WTC11 (cell line): Measurements from ENCODE around the gene CNTNAP2. TPM values are rescaled to one million over a fixed set of nuclear protein-coding genes. Genes with fewer than 3 reads are reported as not detected.

ENCODE experiments used
- ATAC-seq: fragments of 200-7000 bp; cut with Tn5 transposase; 2 replicates; pipeline ENCODE4 v1.10.0; 2021; ENCODE audit warnings: mild to moderate bottlenecking, moderate library complexity
- CTCF ChIA-PET: fragments of 300-600 bp; sonication (Branson Sonifier 250); formaldehyde crosslinking; loops from one replicate; lab custom pipeline; 2021; ENCODE audit warnings: antibody characterized with exemption; lab: Charles Lee
- POLR2A ChIA-PET: fragments of 350-600 bp; sonication (Branson Sonifier 250); formaldehyde crosslinking; loops from one replicate; lab custom pipeline; 2021; ENCODE audit warnings: antibody characterized with exemption; lab: Charles Lee
- DNase-seq: peaks from one replicate; pipeline ENCODE4 v3.0.0; 2021; ENCODE audit warnings: low spot score
- H3K27ac Mint-ChIP-seq: 2 replicates; pipeline ENCODE4 v1.8.0; 2021; ENCODE audit warnings: mixed read lengths
- H3K27me3 Mint-ChIP-seq: 2 replicates; pipeline ENCODE4 v1.8.0; 2021; ENCODE audit warnings: low read depth, mild to moderate bottlenecking, moderate library complexity, mixed read lengths
- H3K36me3 Mint-ChIP-seq: 2 replicates; pipeline ENCODE4 v1.8.0; 2021; ENCODE audit warnings: mixed read lengths
- H3K4me1 Mint-ChIP-seq: 2 replicates; pipeline ENCODE4 v1.8.0; 2022; ENCODE audit warnings: mixed read lengths
- H3K4me3 Mint-ChIP-seq: 2 replicates; pipeline ENCODE4 v1.8.0; 2021; ENCODE audit warnings: mild to moderate bottlenecking, moderate library complexity, mixed read lengths
- H3K9me3 Mint-ChIP-seq: 2 replicates; pipeline ENCODE4 v1.8.0; 2021; ENCODE audit warnings: mixed read lengths
- CBFB ChIP-seq: sonication (generic); formaldehyde crosslinking; IDR thresholded peaks from 2 replicates; pipeline ENCODE4 v1.8.1; 2022; ENCODE audit warnings: mild to moderate bottlenecking, low read depth, missing genetic modification reagents
- E2F1 ChIP-seq: sonication (generic); formaldehyde crosslinking; IDR thresholded peaks from 2 replicates; pipeline ENCODE4 v1.8.0; 2022; ENCODE audit warnings: mild to moderate bottlenecking, missing genetic modification reagents
- ESRRA ChIP-seq: sonication (generic); formaldehyde crosslinking; IDR thresholded peaks from 2 replicates; pipeline ENCODE4 v1.8.1; 2022; ENCODE audit warnings: mild to moderate bottlenecking, missing genetic modification reagents, borderline replicate concordance
- FOXK1 ChIP-seq: sonication (generic); formaldehyde crosslinking; IDR thresholded peaks from 2 replicates; pipeline ENCODE4 v1.8.0; 2022; ENCODE audit warnings: mild to moderate bottlenecking, moderate library complexity, missing genetic modification reagents
- FOXP4 ChIP-seq: sonication (generic); formaldehyde crosslinking; IDR thresholded peaks from 2 replicates; pipeline ENCODE4 v1.8.0; 2022; ENCODE audit warnings: mild to moderate bottlenecking, missing genetic modification reagents
- GRHL2 ChIP-seq: fragments of 250-450 bp; sonication (Bioruptor Pico); IDR thresholded peaks from 2 replicates; pipeline ENCODE4 v1.8.0; 2022; ENCODE audit warnings: mild to moderate bottlenecking, moderate library complexity; ENCODE audit not compliant: insufficient replicate concordance, severe bottlenecking
- HMGA2 ChIP-seq: fragments of 250-450 bp; sonication (Bioruptor Pico); IDR thresholded peaks from 2 replicates; pipeline ENCODE4 v1.4.0; 2021; ENCODE audit warnings: mild to moderate bottlenecking, moderate library complexity
- KAT7 ChIP-seq: sonication (generic); formaldehyde crosslinking; IDR thresholded peaks from 2 replicates; pipeline ENCODE4 v1.8.1; 2023; ENCODE audit warnings: missing genetic modification reagents, mild to moderate bottlenecking, borderline replicate concordance
- NFE2L1 ChIP-seq: sonication (generic); formaldehyde crosslinking; IDR thresholded peaks from 2 replicates; pipeline ENCODE4 v1.8.1; 2023; ENCODE audit warnings: missing genetic modification reagents
- NR2C2 ChIP-seq: sonication (generic); formaldehyde crosslinking; IDR thresholded peaks from 2 replicates; pipeline ENCODE4 v1.8.0; 2022; ENCODE audit warnings: mild to moderate bottlenecking, missing genetic modification reagents
- NR3C1 ChIP-seq: sonication (generic); formaldehyde crosslinking; conservative IDR thresholded peaks from 2 replicates; pipeline ENCODE4 v1.8.1; 2023; ENCODE audit warnings: low read depth, mild to moderate bottlenecking, missing genetic modification reagents
- OVOL2 ChIP-seq: fragments of 250-450 bp; sonication (Bioruptor Pico); IDR thresholded peaks from 2 replicates; pipeline ENCODE4 v1.9.0; 2021; ENCODE audit warnings: mild to moderate bottlenecking, borderline replicate concordance
- PRRX2 ChIP-seq: fragments of 250-450 bp; sonication (Bioruptor Pico); IDR thresholded peaks from 2 replicates; pipeline ENCODE4 v1.8.0; 2021; ENCODE audit warnings: mild to moderate bottlenecking
- RELA ChIP-seq: sonication (generic); formaldehyde crosslinking; IDR thresholded peaks from 2 replicates; pipeline ENCODE4 v1.8.1; 2022; ENCODE audit warnings: missing genetic modification reagents, mild to moderate bottlenecking, borderline replicate concordance
- STAT6 ChIP-seq: sonication (generic); formaldehyde crosslinking; conservative IDR thresholded peaks from 2 replicates; pipeline ENCODE4 v1.8.1; 2023; ENCODE audit warnings: mild to moderate bottlenecking, low read depth, missing genetic modification reagents, moderate library complexity
- ZBTB21 ChIP-seq: sonication (generic); formaldehyde crosslinking; IDR thresholded peaks from 2 replicates; pipeline ENCODE4 v1.8.1; 2023; ENCODE audit warnings: mild to moderate bottlenecking, missing genetic modification reagents, borderline replicate concordance
- ZBTB43 ChIP-seq: sonication (generic); formaldehyde crosslinking; IDR thresholded peaks from 2 replicates; pipeline ENCODE4 v1.8.1; 2023; ENCODE audit warnings: mild to moderate bottlenecking, missing genetic modification reagents
- ZNF232 ChIP-seq: sonication (generic); formaldehyde crosslinking; IDR thresholded peaks from 2 replicates; pipeline ENCODE4 v1.8.0; 2022; ENCODE audit warnings: mild to moderate bottlenecking, missing genetic modification reagents
- ZNF396 ChIP-seq: fragments of 250-450 bp; sonication (Bioruptor Pico); IDR thresholded peaks from 2 replicates; pipeline ENCODE4 v1.8.0; 2021; ENCODE audit warnings: mild to moderate bottlenecking, moderate library complexity, borderline replicate concordance
- ZNF416 ChIP-seq: fragments of 250-450 bp; sonication (Bioruptor Pico); IDR thresholded peaks from 2 replicates; pipeline ENCODE4 v1.9.0; 2021; ENCODE audit warnings: mild to moderate bottlenecking, inconsistent platforms
- ZNF423 ChIP-seq: fragments of 250-450 bp; sonication (Bioruptor Pico); IDR thresholded peaks from 2 replicates; pipeline ENCODE4 v2.1.2; 2022; ENCODE audit warnings: mild to moderate bottlenecking, moderate library complexity
- ZSCAN18 ChIP-seq: fragments of 250-450 bp; sonication (Bioruptor Pico); IDR thresholded peaks from 2 replicates; pipeline ENCODE4 v2.1.2; 2022; ENCODE audit warnings: mild to moderate bottlenecking, moderate library complexity
- total RNA-seq: library from RNA; stranded (reverse); gene quantifications from 3 replicates; pipeline ENCODE4 v1.2.3, GENCODE V29; 2021

The CNTNAP2 gene
- total RNA-seq, 1 experiment from 2014 or later, result 63.8 TPM

- Mint-ChIP-seq H3K9me3 (peaks cover 17% of the 10 kb centered on the region), H3K4me1 (peaks cover 14% of the 10 kb centered on the region), H3K27me3 (no peaks in the 10 kb centered on the region), H3K36me3 (no peaks in the 10 kb centered on the region), H3K4me3 (no peak overlapping the region), H3K27ac (no peak overlapping the region)
- peak; percentile 87 for ATAC-seq
- CTCF ChIA-PET, result no interaction called here
- POLR2A ChIA-PET, result interaction anchor here (0.6 kb wide), 1 partner anchor 507 kb away, joined by 3 read pairs; no protein-coding TSS in a partner anchor
- TF ChIP-seq ZNF396 (CRISPR knock-in tag) (0 out of 2 replicates have a peak, but pooled peaks have one; percentile 69), PRRX2 (CRISPR knock-in tag) (no peak), ZNF423 (CRISPR knock-in tag) (peak; percentile 81)
- no peak for DNase-seq
Measured at GRCh38 chr7:147145194-147145593, 1028.6 kb downstream of the CNTNAP2 start.

- ATAC-seq, result no peak
- POLR2A ChIA-PET, result no interaction called here
- DNase-seq, result no peak
- TF ChIP-seq PRRX2 (CRISPR knock-in tag), result no peak
- TF ChIP-seq ZSCAN18 (CRISPR knock-in tag), result no peak
- TF ChIP-seq OVOL2 (CRISPR knock-in tag), result no peak
- H3K27me3 Mint-ChIP-seq, result no peaks in the 10 kb centered on the region
- no peak overlapping the region for H3K4me3 Mint-ChIP-seq
- CTCF ChIA-PET, result no interaction called here
- no peak overlapping the region for H3K27ac Mint-ChIP-seq
- H3K36me3 Mint-ChIP-seq, result no peaks in the 10 kb centered on the region
- peaks cover 14% of the 10 kb centered on the region for H3K4me1 Mint-ChIP-seq
- peaks cover 17% of the 10 kb centered on the region for H3K9me3 Mint-ChIP-seq
Measured at GRCh38 chr7:147146169-147146568, 1029.6 kb downstream of the CNTNAP2 start.

- TF ChIP-seq FOXP4 (CRISPR knock-in tag) (no peak), ESRRA (CRISPR knock-in tag) (no peak), GRHL2 (CRISPR knock-in tag) (no peak), NR3C1 (CRISPR knock-in tag) (no peak), E2F1 (CRISPR knock-in tag) (no peak), NFE2L1 (CRISPR knock-in tag) (no peak), STAT6 (no peak), FOXK1 (CRISPR knock-in tag) (no peak), NR2C2 (no peak), KAT7 (CRISPR knock-in tag) (no peak), ZBTB43 (CRISPR knock-in tag) (no peak), ZBTB21 (CRISPR knock-in tag) (no peak), ZNF232 (CRISPR knock-in tag) (no peak), ZNF416 (no peak), CBFB (CRISPR knock-in tag) (no peak), RELA (CRISPR knock-in tag) (no peak), HMGA2 (no peak)
- no peak for ATAC-seq
- Mint-ChIP-seq H3K4me3 (no peak overlapping the region), H3K27me3 (no peaks in the 10 kb centered on the region), H3K9me3 (peaks cover 17% of the 10 kb centered on the region), H3K4me1 (no peaks in the 10 kb centered on the region), H3K27ac (no peak overlapping the region), H3K36me3 (no peaks in the 10 kb centered on the region)
- ChIA-PET CTCF (no interaction called here), POLR2A (no interaction called here)
- no peak for DNase-seq
Measured at GRCh38 chr7:147151661-147152060, 1035.1 kb downstream of the CNTNAP2 start.
